Heart left ventricle (tissue), 16 donors: Measurements from ENCODE around the gene CTDP1. TPM values are rescaled to one million over a fixed set of nuclear protein-coding genes. Genes with fewer than 3 reads are reported as not detected.

Experiments used
- ATAC-seq, 4 donors: fragments of 200-7000 bp; cut with Tn5 transposase; one replicate each; pipeline ENCODE4 v1.9.1; 2020 to 2022; ENCODE audit warnings: moderate library complexity in 4 of 4, mild to moderate bottlenecking in 3 of 4, moderate number of reproducible peaks in 1 of 4
- DNase-seq, 5 donors: peaks; one replicate each; pipeline ENCODE4 v3.0.0-alpha.2; 2020
- H3K27ac ChIP-seq, 12 donors: fragments of 200-600 bp; sonication (generic) in 4 of 12; one replicate each; pipeline versions ENCODE4 v1.5.0 to v1.8.0; 2016 to 2022; ENCODE audit warnings: mild to moderate bottlenecking in 2 of 12
- H3K27me3 ChIP-seq, 9 donors: fragments of 200-600 bp; sonication (generic) in 2 of 9; one replicate each; pipeline versions ENCODE4 v1.5.1 to v1.8.0; 2016 to 2022; ENCODE audit warnings: mild to moderate bottlenecking in 3 of 9
- H3K36me3 ChIP-seq, 9 donors: fragments of 200-600 bp; sonication (generic) in 2 of 9; one replicate each; pipeline versions ENCODE4 v1.5.0 to v1.8.0; 2018 to 2022; ENCODE audit warnings: mild to moderate bottlenecking in 2 of 9
- H3K4me1 ChIP-seq, 12 donors: fragments of 200-600 bp; sonication (generic) in 4 of 12; one replicate each; pipeline versions ENCODE4 v1.5.0 to v1.8.0; 2016 to 2022; ENCODE audit warnings: mild to moderate bottlenecking in 3 of 12
- H3K4me3 ChIP-seq, 12 donors: fragments of 200-600 bp; sonication (generic) in 4 of 12; one replicate each; pipeline versions ENCODE4 v1.5.0 to v1.8.0; 2017 to 2022; ENCODE audit warnings: mild to moderate bottlenecking in 9 of 12, moderate library complexity in 4 of 12
- H3K9me3 ChIP-seq, 12 donors: fragments of 200-600 bp; sonication (generic) in 4 of 12; one replicate each; pipeline versions ENCODE4 v1.5.0 to v1.8.0; 2016 to 2022; ENCODE audit warnings: mild to moderate bottlenecking in 1 of 12
- POLR2A ChIP-seq, 2 donors: fragments of 450-650 bp; IDR thresholded peaks; one replicate each; pipeline ENCODE4 v1.6.1; 2017; ENCODE audit warnings: antibody characterized with exemption in 2 of 2, mild to moderate bottlenecking in 2 of 2, moderate library complexity in 2 of 2
- WGBS, 4 donors: extraction: QIAGEN DNeasy Blood & Tissue Kit in 2 of 4; methylation state at CpG; one replicate each; pipeline versions ENCODE4 v1.1.5 to v1.1.7; 2013 to 2018; 5-methylcytosine and 5-hydroxymethylcytosine counted together
- intact Hi-C, 10 donors: fragments of 100-400 bp; cut with DNase I; formaldehyde crosslinking; loops; one replicate each; pipeline versions ENCODE4 v1.11.1 to v1.14.2; 2022
- polyA plus RNA-seq, 2 donors: library from polyadenylated mRNA; stranded (reverse); fragments of 200-250 nt; gene quantifications; one replicate each; pipeline ENCODE4 v1.2.3, GENCODE V29; 2013
- total RNA-seq, 9 donors: library from RNA; depleted of rRNA in 2 of 9; stranded (reverse); fragments of >200 nt in 2 of 9; fragmentation: NEBNext Ultra II Directional in 3 of 9; extraction: Animal tissue kit (Norgen Biotek cat#: 25700) in 3 of 9; gene quantifications; one replicate each; pipeline versions ENCODE4 v1.1.0 to v1.2.4, GENCODE V29; 2016 to 2023
- TF ChIP-seq, protein P1 (sequence below), 12 donors: fragments of 200-600 bp; sonication (generic) in 4 of 12; IDR thresholded peaks; one replicate each; pipeline versions ENCODE4 v1.5.0 to v1.8.0; 2018 to 2022; ENCODE audit warnings: antibody characterized with exemption in 12 of 12, mild to moderate bottlenecking in 5 of 12
- donor health status: ischemic (EF 13 %, LVEDD 7.1; RV severe dilation, severe dysfunction).
- donor health status: healthy with polysubstance abuse.
- donor health status: DM: no; HTN: yes; CAD: no.
- donor health status: DM: no; HTN: no; CAD: no.
- donor health status: ischemic (EF 25% LVEDD 6.9; RV normal size, moderate dysfunction).
- donor health status: ischemic (EF 25% LVEDD 5.7; RV mildly dilated, moderate dysfunction).
- donor health status: healthy.
- donor health status: DM: yes; HTN: yes; CAD: no.
- donor health status: ischemic (EF 35%, LVEDD 5.7; RV mildly dilated, moderate dysfunction).
- donor health status: nonischemic (EF 11% LVEDD 7.7; RV severe dilation, severe dysfunction).
- donor health status: DM: yes; HTN: yes; CAD: no.
- donor health status: PGD.
- donor health status: ischemic (EF 29% LVEDD 5.4; RV normal size, mild dysfunction).
- donor health status: nonischemic (EF 23%, LVEDD 6.1; RV moderate dilation, normal function).

The CTDP1 gene
- total and polyA plus RNA-seq, 11 donors = 6.0 to 17.1 (median 10.3) TPM

DNA sequence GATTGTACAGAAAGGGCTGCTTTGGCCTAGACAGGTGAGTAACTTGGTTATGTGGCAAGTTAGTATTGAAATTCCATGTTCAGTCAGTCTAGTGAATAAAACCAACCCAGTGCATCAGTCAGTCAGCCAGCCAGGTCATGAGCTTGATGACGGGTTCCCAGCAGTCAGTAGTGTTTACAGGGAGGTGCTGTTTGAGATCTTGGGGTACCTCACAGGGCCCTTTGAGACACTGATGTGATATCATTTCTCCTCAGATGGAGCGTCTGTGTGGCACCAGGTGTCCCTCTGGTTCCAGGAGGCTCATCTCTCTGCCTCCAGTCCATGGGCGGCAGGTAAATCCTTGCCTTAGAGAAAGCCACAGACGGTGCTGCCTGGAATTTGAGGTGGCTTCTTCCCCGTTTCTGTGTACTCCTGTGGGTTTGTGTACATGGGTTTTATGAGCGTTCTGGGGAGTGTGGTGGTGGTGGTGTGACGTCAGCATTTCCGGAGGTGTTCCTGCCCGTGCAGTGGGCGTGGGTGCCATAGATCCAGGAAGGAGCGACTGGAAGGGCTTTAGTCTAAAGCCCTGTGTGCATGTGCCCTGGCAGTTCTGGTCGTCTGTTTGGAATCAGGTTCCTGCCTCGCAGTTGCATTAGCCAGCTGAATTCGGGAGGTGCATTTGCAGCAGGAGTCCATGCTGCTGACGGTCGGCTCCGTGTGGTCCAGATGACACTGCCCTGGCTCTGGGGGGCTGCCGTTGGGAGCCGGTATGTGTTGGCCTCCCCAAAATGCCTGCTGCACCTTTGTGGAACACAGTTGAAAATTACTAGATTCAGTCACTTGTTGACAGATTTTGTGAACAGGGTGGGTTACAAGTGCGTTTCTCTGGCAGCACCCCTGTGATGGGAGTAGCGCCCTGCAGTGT, 2.1 kb downstream of the CTDP1 start:
- Histone ChIP-seq H3K36me3 (peaks cover 0 to 14% (median 3%) of the 10 kb centered on the region in 9 donors), H3K9me3 (no peaks in the 10 kb centered on the region), H3K4me3 (peak overlapping the region in 4 of 12 donors; percentile 61 to 97 (median 77)), H3K4me1 (peaks cover 6 to 66% (median 32%) of the 10 kb centered on the region in 12 donors), H3K27me3 (no peaks in the 10 kb centered on the region), H3K27ac (no peak overlapping the region)
- ATAC-seq = no peak
- WGBS, 4 donors = 78 to 89% (median 83%) methylated on average over 13 to 21 of the region's 21 CpGs
- TF ChIP-seq, protein P1, sequence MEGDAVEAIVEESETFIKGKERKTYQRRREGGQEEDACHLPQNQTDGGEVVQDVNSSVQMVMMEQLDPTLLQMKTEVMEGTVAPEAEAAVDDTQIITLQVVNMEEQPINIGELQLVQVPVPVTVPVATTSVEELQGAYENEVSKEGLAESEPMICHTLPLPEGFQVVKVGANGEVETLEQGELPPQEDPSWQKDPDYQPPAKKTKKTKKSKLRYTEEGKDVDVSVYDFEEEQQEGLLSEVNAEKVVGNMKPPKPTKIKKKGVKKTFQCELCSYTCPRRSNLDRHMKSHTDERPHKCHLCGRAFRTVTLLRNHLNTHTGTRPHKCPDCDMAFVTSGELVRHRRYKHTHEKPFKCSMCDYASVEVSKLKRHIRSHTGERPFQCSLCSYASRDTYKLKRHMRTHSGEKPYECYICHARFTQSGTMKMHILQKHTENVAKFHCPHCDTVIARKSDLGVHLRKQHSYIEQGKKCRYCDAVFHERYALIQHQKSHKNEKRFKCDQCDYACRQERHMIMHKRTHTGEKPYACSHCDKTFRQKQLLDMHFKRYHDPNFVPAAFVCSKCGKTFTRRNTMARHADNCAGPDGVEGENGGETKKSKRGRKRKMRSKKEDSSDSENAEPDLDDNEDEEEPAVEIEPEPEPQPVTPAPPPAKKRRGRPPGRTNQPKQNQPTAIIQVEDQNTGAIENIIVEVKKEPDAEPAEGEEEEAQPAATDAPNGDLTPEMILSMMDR (IDR thresholded peaks at IDR 0.05) = no peak
- TF ChIP-seq POLR2A (IDR thresholded peaks at IDR 0.05) = no peak
- intact Hi-C loops = loop anchor here in 2 of 10 donors (10.0 kb wide), 1 partner anchor 273 kb away; the partner anchor contains the start of gene SLC66A2 (in 2 of the 2)
- no peak for DNase-seq

- TF ChIP-seq, protein P1 (IDR thresholded peaks at IDR 0.05) = no peak
- TF ChIP-seq POLR2A (IDR thresholded peaks at IDR 0.05) = no peak
- Histone ChIP-seq H3K4me1 (peaks cover 6 to 59% (median 26%) of the 10 kb centered on the region in 12 donors), H3K36me3 (peaks cover 0 to 14% (median 0%) of the 10 kb centered on the region in 9 donors), H3K27me3 (no peaks in the 10 kb centered on the region), H3K4me3 (no peak overlapping the region), H3K9me3 (no peaks in the 10 kb centered on the region), H3K27ac (no peak overlapping the region)
- intact Hi-C loops = loop anchor here in 2 of 10 donors (10.0 kb wide), 1 partner anchor 272 kb away; the partner anchor contains the start of gene SLC66A2 (in 2 of the 2)
- DNase-seq = no peak
- ATAC-seq = no peak
- 90 to 93% (median 91%) methylated on average over 11 of the region's 11 CpGs for WGBS, 4 donors
Observed at GRCh38 chr18:79682481-79682880, 2.9 kb downstream of the CTDP1 start.

DNA sequence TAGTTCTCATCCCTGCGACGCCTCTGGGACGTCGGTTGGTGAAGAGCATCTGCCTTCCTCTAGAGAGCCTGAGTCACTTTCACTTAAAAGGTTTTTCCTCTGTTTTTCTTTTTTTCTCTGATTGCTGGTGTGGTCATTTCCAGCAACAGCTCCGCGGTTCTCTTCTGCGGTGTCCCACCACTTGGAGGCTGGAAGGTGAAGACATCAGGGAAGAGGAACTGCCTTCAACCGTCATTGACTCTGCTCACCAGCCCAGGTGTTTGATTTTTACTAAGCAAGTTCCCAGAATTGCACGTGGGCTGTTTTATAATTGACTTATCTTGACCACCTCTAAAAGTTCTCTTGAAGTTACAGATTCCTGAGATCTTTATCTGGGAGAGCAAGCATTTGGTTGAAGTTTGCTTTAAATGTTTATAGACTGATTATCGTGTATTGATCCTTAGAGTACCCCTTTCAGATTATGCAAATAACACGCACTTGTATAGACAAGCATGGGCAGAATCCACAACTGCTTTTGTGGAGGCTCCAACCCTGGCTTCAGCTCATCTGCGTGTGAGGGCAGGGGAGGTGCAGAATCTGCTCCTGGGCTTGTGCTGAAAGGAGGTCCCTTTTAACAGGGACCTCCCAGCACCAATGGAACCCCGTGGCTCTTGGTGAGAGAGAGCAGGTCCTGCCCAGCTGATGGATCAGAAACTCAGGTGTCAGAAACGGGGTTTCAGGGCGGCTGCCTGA, 3.5 kb downstream of the CTDP1 start:
- DNase-seq = no peak
- Histone ChIP-seq H3K27me3 (no peaks in the 10 kb centered on the region), H3K9me3 (no peaks in the 10 kb centered on the region), H3K36me3 (peaks cover 0 to 14% (median 0%) of the 10 kb centered on the region in 9 donors), H3K4me3 (no peak overlapping the region), H3K4me1 (peaks cover 6 to 54% (median 22%) of the 10 kb centered on the region in 12 donors), H3K27ac (no peak overlapping the region)
- intact Hi-C loops = loop anchor here in 2 of 10 donors (10.0 kb wide), 1 partner anchor 272 kb away; the partner anchor contains the start of gene SLC66A2 (in 2 of the 2)
- WGBS, 4 donors = 77 to 85% (median 81%) methylated on average over 15 of the region's 15 CpGs
- ATAC-seq = no peak
- TF ChIP-seq, protein P1 (IDR thresholded peaks at IDR 0.05) = no peak
- no peak for TF ChIP-seq POLR2A (IDR thresholded peaks at IDR 0.05)
